PFSK-1 (cell line): Measurements from ENCODE around the gene GLT8D1.

ENCODE experiments used
- FOXP2 ChIP-seq: optimal IDR thresholded peaks from 2 replicates; pipeline ENCODE3; 2011; ENCODE audit warnings: borderline replicate concordance, control low read depth, inconsistent platforms; ENCODE audit not compliant: insufficient read depth; ENCODE audit errors: extremely low read length, extremely low read depth
- POLR2AphosphoS5 ChIP-seq: IDR thresholded peaks from 2 replicates; pipeline ENCODE4 v1.6.1; 2012; ENCODE audit warnings: low read depth, mild to moderate bottlenecking, control low read depth, low read length, moderate library complexity
- REST ChIP-seq, 2 experiments: IDR thresholded peaks; 2 replicates each; pipeline versions ENCODE4 v1.6.1 to v1.8.0; 2011 to 2012; ENCODE audit warnings: low read depth in 2 of 2, low read length in 2 of 2, control low read depth in 1 of 2, inconsistent platforms in 1 of 2, mild to moderate bottlenecking in 1 of 2, moderate library complexity in 1 of 2; ENCODE audit not compliant: insufficient read depth in 1 of 2
- SIN3A ChIP-seq: IDR thresholded peaks from 2 replicates; pipeline ENCODE4 v1.6.1; 2012; ENCODE audit warnings: mild to moderate bottlenecking, low read length, moderate library complexity, borderline replicate concordance; ENCODE audit not compliant: insufficient read depth
- TAF1 ChIP-seq: IDR thresholded peaks from 2 replicates; pipeline ENCODE4 v1.6.1; 2012; ENCODE audit warnings: low read length, control low read depth, borderline replicate concordance; ENCODE audit not compliant: insufficient read depth

Gene GLT8D1

DNA sequence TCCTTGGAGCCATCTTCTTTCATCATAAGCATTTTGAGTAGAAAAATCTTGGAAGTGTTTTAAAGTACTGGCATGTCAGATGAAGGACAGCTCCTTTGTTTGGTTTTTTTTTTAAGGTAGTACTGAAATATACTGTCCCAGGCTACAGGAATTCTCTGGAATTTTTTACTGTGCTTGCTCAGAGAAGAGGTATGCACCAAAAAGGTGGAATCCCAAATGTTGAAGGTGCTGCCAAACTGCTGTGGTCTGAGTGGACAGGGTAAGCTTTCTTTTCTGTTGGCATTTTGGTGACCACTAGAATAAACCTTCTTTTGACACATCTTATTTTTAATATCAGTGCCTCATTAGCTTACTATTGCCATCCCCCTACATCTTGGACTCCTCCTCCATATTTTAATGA lies 12.5 kb downstream of the GLT8D1 start:
- TF ChIP-seq SIN3A (no peak), TAF1 (no peak), REST (IDR thresholded peaks at IDR 0.05; ENCODE audit: insufficient read depth in 1 of 2, low read depth in 2 of 2, low read length in 2 of 2) (no peak), POLR2AphosphoS5 (no peak), FOXP2 (no peak)

GRCh38 chr3:52690560-52690959 lies 15.0 kb downstream of the GLT8D1 start:
- TF ChIP-seq FOXP2 = no peak
- TF ChIP-seq TAF1 = no peak

DNA sequence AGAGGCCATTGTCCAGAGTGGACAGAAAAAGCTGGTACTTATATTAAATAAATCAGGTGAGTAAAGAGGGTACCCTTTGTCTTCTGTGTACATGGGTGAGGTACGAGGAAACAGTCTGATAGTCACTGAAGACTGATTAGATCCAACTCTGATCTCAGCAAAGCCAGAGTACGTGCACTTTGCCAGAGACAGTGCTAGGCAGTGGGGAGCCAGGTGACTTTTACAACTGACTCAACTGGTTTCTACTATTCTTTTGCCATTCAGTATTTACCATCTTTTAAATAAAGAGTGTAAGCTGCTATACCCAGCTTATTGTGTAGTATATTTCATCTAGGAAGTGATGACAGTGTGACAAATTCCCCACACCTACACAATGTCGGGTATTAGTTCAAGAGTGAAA lies 16.4 kb downstream of the GLT8D1 start:
- no peak for TF ChIP-seq SIN3A
- no peak for TF ChIP-seq FOXP2
- TF ChIP-seq REST (IDR thresholded peaks at IDR 0.05; ENCODE audit: insufficient read depth in 1 of 2, low read depth in 2 of 2, low read length in 2 of 2) = no peak
- no peak for TF ChIP-seq TAF1
- TF ChIP-seq POLR2AphosphoS5 = no peak

DNA sequence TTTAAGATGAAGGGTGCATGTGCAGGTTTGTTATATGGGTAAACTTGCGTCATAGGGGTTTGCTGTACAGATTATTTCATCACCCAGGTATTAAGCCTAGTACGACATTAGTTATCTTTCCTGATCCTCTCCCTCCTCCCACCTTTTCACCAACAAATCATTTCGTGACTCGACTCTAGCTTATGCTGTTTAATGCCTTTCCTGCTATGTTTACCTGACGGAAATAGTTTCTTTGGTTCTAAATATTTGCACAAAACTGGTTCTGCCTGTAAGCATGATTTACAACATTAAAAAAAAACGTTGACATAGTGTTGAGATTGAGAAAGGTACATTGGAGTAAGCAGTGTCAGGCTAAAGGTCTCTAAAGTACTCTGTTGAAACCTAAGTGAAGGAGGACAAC lies 17.3 kb downstream of the GLT8D1 start:
- TF ChIP-seq REST (IDR thresholded peaks at IDR 0.05; ENCODE audit: insufficient read depth in 1 of 2, low read depth in 2 of 2, low read length in 2 of 2) (no peak), POLR2AphosphoS5 (no peak), TAF1 (no peak), SIN3A (no peak), FOXP2 (no peak)

DNA sequence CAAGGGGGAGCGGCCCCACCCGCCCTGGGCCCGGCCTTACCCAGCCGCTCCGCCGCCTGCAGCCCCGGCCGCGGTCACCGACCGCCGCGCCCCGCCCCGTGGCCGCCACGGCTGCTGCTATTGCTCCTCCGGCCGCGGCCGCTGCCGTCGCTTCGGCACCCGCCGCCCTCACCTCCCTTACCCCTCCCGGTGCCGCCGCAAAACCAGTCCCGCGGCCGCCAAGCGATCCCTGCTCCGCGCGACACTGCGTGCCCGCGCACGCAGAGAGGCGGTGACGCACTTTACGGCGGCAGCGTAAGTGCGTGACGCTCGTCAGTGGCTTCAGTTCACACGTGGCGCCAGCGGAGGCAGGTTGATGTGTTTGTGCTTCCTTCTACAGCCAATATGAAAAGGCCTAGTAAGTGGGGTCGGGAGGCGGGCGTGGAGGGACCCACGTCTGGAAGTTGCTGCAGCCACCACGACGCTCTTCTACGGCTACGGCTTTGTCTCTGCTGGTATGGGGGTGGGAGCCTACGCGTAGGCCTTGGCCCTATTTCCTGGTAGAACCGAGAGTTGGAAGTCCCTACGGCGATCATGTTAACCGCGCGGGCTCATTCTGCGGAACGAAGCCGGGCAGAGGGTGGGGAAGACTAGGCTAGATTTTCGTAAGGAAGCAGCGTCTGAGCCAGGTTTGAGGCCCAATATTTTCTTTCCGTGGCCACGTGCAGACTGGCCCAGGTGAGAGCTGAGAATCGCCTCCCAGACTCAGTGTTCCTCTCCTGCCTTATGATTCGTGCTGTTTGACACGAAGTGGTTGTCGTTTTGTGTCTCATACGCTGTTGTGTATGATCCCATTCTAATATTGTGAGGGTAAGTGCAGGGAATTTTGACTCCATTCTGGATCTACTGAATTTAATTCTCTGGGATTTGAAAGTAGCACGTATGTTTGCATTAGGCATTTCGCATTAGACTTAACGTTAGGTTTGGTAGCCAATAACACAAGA lies 19.6 kb downstream of the GLT8D1 start, which contains the start of the genes GNL3 and PBRM1:
Gene GNL3, plus strand, starts transcription at position 324 of the 983 bp plus-strand sequence. Its CDS starts 61 bp downstream, at position 385.
Gene PBRM1, minus strand, starts transcription at position 205 of the 983 bp plus-strand sequence.
- TF ChIP-seq TAF1 = peak; percentile 95
- peak; percentile 89 for TF ChIP-seq POLR2AphosphoS5
- peak; percentile 64; the same call in 1 of the 2 replicates for TF ChIP-seq SIN3A
- TF ChIP-seq REST (IDR thresholded peaks at IDR 0.05; ENCODE audit: insufficient read depth in 1 of 2, low read depth in 2 of 2, low read length in 2 of 2) = peak; percentile 23 to 49; a peak in 2 of 4 replicates
- TF ChIP-seq FOXP2 = peak; percentile 94
